HepG2 (cell line): ENCODE data around the gene ACAP2. TPM values are rescaled to one million over a fixed set of nuclear protein-coding genes. Genes with fewer than 3 reads are reported as not detected.
A peak's percentile ranks its signal among the peaks of the same experiment; 100 is the strongest.

Source experiments
- GPBP1L1 ChIP-seq: sonication (generic); formaldehyde crosslinking; IDR thresholded peaks from 2 replicates; pipeline ENCODE4 v1.5.0; 2020; ENCODE audit warnings: mild to moderate bottlenecking, missing genetic modification reagents
- SMARCE1 ChIP-seq: fragments of 450-650 bp; IDR thresholded peaks from 2 replicates; pipeline ENCODE4 v1.6.1; 2017; ENCODE audit warnings: borderline replicate concordance
- ZBTB43 ChIP-seq: sonication (generic); formaldehyde crosslinking; conservative IDR thresholded peaks from 2 replicates; pipeline ENCODE4 v1.4.0; 2020; ENCODE audit warnings: missing genetic modification reagents
- ZBTB8A ChIP-seq: sonication (generic); formaldehyde crosslinking; IDR thresholded peaks from 2 replicates; pipeline ENCODE4 v1.4.0; 2020; ENCODE audit warnings: mild to moderate bottlenecking, low read depth, missing genetic modification reagents, borderline replicate concordance
- ZNF251 ChIP-seq: sonication (generic); formaldehyde crosslinking; IDR thresholded peaks from 2 replicates; pipeline ENCODE4 v1.9.0; 2021; ENCODE audit warnings: mild to moderate bottlenecking, missing genetic modification reagents
- ZNF558 ChIP-seq: sonication (generic); formaldehyde crosslinking; IDR thresholded peaks from 2 replicates; pipeline ENCODE4 v1.9.0; 2022; ENCODE audit warnings: mild to moderate bottlenecking, missing genetic modification reagents, borderline replicate concordance
- ZNF772 ChIP-seq: sonication (generic); formaldehyde crosslinking; IDR thresholded peaks from 2 replicates; pipeline ENCODE4 v1.5.0; 2020; ENCODE audit warnings: mild to moderate bottlenecking, missing genetic modification reagents
- polyA plus RNA-seq, 8 experiments: library from polyadenylated mRNA; depleted of rRNA in 3 of 8; stranded (reverse) in 7 of 8; unstranded in 1 of 8; fragments of >200 nt; fragmentation: Illumina TruSeq in 4 of 8; extraction: Trizol in 4 of 8; gene quantifications; 2 replicates each; pipeline versions ENCODE4 v1.2.1 to v1.2.3, GENCODE V29; 2011 to 2016; ENCODE audit warnings: low read depth in 4 of 8, missing spikeins in 1 of 8, mixed read lengths in 1 of 8; ENCODE audit not compliant: insufficient read depth in 1 of 8
- total RNA-seq, 5 experiments: library from RNA; depleted of rRNA; stranded (reverse); fragments of >200 nt; fragmentation: Illumina TruSeq; extraction: Trizol; gene quantifications; 2 replicates each; pipeline ENCODE4 v1.2.3, GENCODE V29; 2016; ENCODE audit warnings: low read depth in 1 of 5
- TF ChIP-seq, protein P1 (sequence below): sonication (generic); formaldehyde crosslinking; IDR thresholded peaks from 2 replicates; pipeline ENCODE4 v1.8.1; 2022; ENCODE audit warnings: mild to moderate bottlenecking, missing genetic modification reagents
- TF ChIP-seq, protein P2 (sequence below): sonication (generic); formaldehyde crosslinking; conservative IDR thresholded peaks from 2 replicates; pipeline ENCODE4 v1.8.0; 2022; ENCODE audit warnings: missing genetic modification reagents
- TF ChIP-seq, protein P3 (sequence below): IDR thresholded peaks from 2 replicates; pipeline ENCODE4 v1.6.1; 2012; ENCODE audit warnings: low read depth, low read length, improper control_type of control experiment
- TF ChIP-seq, protein P4 (sequence below): sonication (generic); formaldehyde crosslinking; IDR thresholded peaks from 2 replicates; pipeline ENCODE4 v1.5.0; 2020; ENCODE audit warnings: mild to moderate bottlenecking, missing genetic modification reagents, borderline replicate concordance

The ACAP2 gene
- total and polyA plus RNA-seq, 2 of the 13 experiments (the other 11 are each of a cell fraction or from before 2014, with no cell fraction given): 7.3 to 23.9 TPM

- TF ChIP-seq GPBP1L1 (no peak), ZBTB8A (CRISPR knock-in tag) (no peak; the same call in 1 of the 2 replicates), ZNF251 (no peak), ZNF558 (CRISPR knock-in tag) (peak; percentile 71; the same call in 1 of the 2 replicates), SMARCE1 (no peak), ZBTB43 (CRISPR knock-in tag) (peak; percentile 46), ZNF772 (CRISPR knock-in tag) (peak; percentile 61; the same call in 1 of the 2 replicates)
- TF ChIP-seq, protein P1, sequence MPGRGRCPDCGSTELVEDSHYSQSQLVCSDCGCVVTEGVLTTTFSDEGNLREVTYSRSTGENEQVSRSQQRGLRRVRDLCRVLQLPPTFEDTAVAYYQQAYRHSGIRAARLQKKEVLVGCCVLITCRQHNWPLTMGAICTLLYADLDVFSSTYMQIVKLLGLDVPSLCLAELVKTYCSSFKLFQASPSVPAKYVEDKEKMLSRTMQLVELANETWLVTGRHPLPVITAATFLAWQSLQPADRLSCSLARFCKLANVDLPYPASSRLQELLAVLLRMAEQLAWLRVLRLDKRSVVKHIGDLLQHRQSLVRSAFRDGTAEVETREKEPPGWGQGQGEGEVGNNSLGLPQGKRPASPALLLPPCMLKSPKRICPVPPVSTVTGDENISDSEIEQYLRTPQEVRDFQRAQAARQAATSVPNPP (CRISPR knock-in tag): peak; percentile 35; the same call in 1 of the 2 replicates
- TF ChIP-seq, protein P2, sequence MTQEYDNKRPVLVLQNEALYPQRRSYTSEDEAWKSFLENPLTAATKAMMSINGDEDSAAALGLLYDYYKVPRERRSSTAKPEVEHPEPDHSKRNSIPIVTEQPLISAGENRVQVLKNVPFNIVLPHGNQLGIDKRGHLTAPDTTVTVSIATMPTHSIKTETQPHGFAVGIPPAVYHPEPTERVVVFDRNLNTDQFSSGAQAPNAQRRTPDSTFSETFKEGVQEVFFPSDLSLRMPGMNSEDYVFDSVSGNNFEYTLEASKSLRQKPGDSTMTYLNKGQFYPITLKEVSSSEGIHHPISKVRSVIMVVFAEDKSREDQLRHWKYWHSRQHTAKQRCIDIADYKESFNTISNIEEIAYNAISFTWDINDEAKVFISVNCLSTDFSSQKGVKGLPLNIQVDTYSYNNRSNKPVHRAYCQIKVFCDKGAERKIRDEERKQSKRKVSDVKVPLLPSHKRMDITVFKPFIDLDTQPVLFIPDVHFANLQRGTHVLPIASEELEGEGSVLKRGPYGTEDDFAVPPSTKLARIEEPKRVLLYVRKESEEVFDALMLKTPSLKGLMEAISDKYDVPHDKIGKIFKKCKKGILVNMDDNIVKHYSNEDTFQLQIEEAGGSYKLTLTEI (CRISPR knock-in tag): no peak
- TF ChIP-seq, protein P3, sequence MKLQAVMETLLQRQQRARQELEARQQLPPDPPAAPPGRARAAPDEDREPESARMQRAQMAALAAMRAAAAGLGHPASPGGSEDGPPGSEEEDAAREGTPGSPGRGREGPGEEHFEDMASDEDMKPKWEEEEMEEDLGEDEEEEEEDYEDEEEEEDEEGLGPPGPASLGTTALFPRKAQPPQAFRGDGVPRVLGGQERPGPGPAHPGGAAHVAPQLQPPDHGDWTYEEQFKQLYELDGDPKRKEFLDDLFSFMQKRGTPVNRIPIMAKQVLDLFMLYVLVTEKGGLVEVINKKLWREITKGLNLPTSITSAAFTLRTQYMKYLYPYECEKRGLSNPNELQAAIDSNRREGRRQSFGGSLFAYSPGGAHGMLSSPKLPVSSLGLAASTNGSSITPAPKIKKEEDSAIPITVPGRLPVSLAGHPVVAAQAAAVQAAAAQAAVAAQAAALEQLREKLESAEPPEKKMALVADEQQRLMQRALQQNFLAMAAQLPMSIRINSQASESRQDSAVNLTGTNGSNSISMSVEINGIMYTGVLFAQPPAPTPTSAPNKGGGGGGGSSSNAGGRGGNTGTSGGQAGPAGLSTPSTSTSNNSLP: no peak
- TF ChIP-seq, protein P4, sequence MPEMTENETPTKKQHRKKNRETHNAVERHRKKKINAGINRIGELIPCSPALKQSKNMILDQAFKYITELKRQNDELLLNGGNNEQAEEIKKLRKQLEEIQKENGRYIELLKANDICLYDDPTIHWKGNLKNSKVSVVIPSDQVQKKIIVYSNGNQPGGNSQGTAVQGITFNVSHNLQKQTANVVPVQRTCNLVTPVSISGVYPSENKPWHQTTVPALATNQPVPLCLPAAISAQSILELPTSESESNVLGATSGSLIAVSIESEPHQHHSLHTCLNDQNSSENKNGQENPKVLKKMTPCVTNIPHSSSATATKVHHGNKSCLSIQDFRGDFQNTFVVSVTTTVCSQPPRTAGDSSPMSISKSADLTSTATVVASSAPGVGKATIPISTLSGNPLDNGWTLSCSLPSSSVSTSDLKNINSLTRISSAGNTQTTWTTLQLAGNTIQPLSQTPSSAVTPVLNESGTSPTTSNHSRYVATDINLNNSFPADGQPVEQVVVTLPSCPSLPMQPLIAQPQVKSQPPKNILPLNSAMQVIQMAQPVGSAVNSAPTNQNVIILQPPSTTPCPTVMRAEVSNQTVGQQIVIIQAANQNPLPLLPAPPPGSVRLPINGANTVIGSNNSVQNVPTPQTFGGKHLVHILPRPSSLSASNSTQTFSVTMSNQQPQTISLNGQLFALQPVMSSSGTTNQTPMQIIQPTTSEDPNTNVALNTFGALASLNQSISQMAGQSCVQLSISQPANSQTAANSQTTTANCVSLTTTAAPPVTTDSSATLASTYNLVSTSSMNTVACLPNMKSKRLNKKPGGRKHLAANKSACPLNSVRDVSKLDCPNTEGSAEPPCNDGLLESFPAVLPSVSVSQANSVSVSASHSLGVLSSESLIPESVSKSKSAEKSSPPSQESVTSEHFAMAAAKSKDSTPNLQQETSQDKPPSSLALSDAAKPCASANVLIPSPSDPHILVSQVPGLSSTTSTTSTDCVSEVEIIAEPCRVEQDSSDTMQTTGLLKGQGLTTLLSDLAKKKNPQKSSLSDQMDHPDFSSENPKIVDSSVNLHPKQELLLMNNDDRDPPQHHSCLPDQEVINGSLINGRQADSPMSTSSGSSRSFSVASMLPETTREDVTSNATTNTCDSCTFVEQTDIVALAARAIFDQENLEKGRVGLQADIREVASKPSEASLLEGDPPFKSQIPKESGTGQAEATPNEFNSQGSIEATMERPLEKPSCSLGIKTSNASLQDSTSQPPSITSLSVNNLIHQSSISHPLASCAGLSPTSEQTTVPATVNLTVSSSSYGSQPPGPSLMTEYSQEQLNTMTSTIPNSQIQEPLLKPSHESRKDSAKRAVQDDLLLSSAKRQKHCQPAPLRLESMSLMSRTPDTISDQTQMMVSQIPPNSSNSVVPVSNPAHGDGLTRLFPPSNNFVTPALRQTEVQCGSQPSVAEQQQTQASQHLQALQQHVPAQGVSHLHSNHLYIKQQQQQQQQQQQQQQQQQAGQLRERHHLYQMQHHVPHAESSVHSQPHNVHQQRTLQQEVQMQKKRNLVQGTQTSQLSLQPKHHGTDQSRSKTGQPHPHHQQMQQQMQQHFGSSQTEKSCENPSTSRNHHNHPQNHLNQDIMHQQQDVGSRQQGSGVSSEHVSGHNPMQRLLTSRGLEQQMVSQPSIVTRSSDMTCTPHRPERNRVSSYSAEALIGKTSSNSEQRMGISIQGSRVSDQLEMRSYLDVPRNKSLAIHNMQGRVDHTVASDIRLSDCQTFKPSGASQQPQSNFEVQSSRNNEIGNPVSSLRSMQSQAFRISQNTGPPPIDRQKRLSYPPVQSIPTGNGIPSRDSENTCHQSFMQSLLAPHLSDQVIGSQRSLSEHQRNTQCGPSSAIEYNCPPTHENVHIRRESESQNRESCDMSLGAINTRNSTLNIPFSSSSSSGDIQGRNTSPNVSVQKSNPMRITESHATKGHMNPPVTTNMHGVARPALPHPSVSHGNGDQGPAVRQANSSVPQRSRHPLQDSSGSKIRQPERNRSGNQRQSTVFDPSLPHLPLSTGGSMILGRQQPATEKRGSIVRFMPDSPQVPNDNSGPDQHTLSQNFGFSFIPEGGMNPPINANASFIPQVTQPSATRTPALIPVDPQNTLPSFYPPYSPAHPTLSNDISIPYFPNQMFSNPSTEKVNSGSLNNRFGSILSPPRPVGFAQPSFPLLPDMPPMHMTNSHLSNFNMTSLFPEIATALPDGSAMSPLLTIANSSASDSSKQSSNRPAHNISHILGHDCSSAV: no peak
Observed at GRCh38 chr3:195259475-195260279, 183.1 kb downstream of the ACAP2 start (continued).
